ENCODE measurements around the gene TMEM18. TPM values are rescaled to one million over a fixed set of nuclear protein-coding genes. Genes with fewer than 3 reads are reported as not detected.

TMEM18 gene
- total and polyA plus RNA-seq, 2 of the 13 experiments (the other 11 are each of a cell fraction or from before 2014, with no cell fraction given), result 45.9 to 49.4 TPM

DNA sequence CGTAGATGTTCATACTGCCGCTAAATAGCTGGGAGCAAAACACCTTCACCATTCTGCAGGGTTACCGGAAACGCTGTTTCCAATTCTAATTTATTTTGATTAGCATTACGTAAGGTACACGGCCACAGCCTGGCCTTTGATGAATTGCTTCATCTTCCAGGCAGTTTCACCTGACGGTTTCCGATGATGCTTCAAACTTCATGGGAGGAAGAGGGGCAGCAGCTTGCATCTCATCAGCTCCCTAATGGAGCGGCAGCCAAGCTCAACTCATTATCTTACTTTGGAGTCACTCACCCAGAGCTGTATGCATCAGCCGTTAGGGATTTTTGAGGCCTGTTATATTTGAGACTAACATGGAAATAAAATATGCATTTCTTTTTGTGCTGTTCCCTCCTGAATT lies 54.8 kb downstream of the TMEM18 start (continued):
- TF ChIP-seq, protein P1, sequence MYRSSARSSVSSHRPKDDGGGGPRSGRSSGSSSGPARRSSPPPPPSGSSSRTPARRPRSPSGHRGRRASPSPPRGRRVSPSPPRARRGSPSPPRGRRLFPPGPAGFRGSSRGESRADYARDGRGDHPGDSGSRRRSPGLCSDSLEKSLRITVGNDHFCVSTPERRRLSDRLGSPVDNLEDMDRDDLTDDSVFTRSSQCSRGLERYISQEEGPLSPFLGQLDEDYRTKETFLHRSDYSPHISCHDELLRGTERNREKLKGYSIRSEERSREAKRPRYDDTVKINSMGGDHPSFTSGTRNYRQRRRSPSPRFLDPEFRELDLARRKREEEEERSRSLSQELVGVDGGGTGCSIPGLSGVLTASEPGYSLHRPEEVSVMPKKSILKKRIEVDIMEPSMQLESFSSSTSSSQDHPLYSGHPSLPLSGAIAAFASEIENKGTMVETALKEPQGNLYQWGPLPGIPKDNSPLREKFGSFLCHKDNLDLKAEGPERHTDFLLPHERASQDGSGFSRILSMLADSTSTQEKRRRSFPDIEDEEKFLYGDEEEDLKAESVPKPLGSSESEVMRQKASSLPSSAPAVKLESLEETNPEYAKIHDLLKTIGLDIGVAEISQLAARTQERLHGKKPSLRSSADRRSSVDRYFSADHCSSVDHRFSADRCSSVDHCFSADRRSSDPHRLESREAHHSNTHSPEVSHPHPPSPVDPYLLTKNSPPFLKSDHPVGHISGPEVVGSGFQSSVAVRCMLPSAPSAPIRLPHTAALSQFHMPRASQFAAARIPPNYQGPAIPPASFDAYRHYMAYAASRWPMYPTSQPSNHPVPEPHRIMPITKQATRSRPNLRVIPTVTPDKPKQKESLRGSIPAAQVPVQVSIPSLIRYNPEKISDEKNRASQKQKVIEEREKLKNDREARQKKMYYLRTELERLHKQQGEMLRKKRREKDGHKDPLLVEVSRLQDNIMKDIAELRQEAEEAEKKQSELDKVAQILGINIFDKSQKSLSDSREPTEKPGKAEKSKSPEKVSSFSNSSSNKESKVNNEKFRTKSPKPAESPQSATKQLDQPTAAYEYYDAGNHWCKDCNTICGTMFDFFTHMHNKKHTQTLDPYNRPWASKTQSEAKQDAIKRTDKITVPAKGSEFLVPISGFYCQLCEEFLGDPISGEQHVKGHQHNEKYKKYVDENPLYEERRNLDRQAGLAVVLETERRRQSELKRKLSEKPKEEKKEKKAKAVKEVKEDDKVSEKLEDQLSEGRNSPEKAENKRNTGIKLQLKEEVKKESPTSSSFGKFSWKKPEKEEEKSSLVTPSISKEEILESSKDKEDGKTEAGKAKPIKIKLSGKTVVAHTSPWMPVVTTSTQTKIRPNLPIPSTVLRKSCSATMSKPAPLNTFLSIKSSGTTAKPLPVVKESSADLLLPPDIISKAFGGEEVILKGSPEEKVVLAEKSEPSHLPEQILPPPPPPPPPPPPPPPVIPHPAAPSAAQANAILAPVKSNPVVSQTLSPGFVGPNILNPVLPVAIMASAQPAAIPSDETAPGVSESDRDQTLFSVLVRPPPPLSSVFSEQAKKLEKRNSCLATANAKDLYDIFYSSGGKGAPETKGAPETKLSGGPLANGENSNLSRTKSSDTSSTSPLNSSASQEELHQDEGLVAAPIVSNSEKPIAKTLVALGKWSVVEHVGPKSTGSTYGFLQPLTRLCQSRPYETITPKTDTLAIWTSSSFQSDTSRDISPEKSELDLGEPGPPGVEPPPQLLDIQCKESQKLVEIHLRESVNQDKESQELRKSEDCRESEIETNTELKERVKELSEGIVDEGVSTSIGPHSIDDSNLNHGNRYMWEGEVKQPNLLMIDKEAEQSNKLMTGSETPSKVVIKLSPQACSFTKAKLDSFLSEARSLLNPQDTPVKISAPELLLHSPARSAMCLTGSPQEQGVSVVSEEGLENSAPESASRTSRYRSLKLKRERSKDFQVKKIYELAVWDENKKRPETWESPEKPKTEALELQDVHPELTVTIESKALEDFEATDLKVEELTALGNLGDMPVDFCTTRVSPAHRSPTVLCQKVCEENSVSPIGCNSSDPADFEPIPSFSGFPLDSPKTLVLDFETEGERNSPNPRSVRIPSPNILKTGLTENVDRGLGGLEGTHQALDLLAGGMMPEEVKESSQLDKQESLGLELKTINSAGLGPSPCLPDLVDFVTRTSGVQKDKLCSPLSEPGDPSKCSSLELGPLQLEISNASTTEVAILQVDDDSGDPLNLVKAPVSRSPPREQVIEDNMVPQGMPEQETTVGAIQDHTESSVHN (CRISPR knock-in tag; IDR thresholded peaks at IDR 0.05), result no peak
- TF ChIP-seq CEBPB (IDR thresholded peaks at IDR 0.05; ENCODE audit: borderline replicate concordance, low read depth, low read length) (peak; percentile 7; the same call in 1 of the 2 replicates), SETDB1 (CRISPR knock-in tag; IDR thresholded peaks at IDR 0.05; ENCODE audit: borderline replicate concordance) (no peak)
- TF ChIP-seq, protein P2, sequence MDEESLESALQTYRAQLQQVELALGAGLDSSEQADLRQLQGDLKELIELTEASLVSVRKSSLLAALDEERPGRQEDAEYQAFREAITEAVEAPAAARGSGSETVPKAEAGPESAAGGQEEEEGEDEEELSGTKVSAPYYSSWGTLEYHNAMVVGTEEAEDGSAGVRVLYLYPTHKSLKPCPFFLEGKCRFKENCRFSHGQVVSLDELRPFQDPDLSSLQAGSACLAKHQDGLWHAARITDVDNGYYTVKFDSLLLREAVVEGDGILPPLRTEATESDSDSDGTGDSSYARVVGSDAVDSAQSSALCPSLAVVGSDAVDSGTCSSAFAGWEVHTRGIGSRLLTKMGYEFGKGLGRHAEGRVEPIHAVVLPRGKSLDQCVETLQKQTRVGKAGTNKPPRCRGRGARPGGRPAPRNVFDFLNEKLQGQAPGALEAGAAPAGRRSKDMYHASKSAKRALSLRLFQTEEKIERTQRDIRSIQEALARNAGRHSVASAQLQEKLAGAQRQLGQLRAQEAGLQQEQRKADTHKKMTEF (CRISPR knock-in tag; IDR thresholded peaks at IDR 0.05), result no peak

Measured in HepG2 (cell line).